Thymus (tissue), 14 donors: ENCODE data around the gene OTUD5. TPM values are rescaled to one million over a fixed set of nuclear protein-coding genes. Genes with fewer than 3 reads are reported as not detected.

ENCODE experiments used
- DNase-seq, 9 donors: peaks; one replicate each; pipeline ENCODE4 v3.0.0-alpha.2; 2013; ENCODE audit warnings: low spot score in 9 of 9, low read depth in 6 of 9, missing footprints in 1 of 9
- H3K27ac ChIP-seq, 2 donors: one replicate each; pipeline ENCODE4 v1.5.1; 2013; ENCODE audit warnings: control low read depth in 1 of 2, low read depth in 1 of 2, low read length in 1 of 2, mild to moderate bottlenecking in 1 of 2, moderate library complexity in 1 of 2
- H3K27me3 ChIP-seq, 2 donors: one replicate each; pipeline ENCODE4 v1.5.1; 2013; ENCODE audit warnings: low read length in 1 of 2; ENCODE audit not compliant: control insufficient read depth in 2 of 2, insufficient read depth in 1 of 2
- H3K36me3 ChIP-seq, 2 donors: one replicate each; pipeline ENCODE4 v1.5.1; 2013; ENCODE audit warnings: low read length in 1 of 2, mild to moderate bottlenecking in 1 of 2, moderate library complexity in 1 of 2; ENCODE audit not compliant: control insufficient read depth in 2 of 2, insufficient read depth in 2 of 2
- H3K4me1 ChIP-seq, 2 donors: one replicate each; pipeline ENCODE4 v1.5.1; 2013; ENCODE audit warnings: low read length in 2 of 2; ENCODE audit not compliant: control insufficient read depth in 2 of 2, insufficient read depth in 2 of 2
- H3K4me3 ChIP-seq, 2 donors: one replicate each; pipeline ENCODE4 v1.5.1; 2013; ENCODE audit warnings: low read length in 2 of 2, control low read depth in 1 of 2, mild to moderate bottlenecking in 1 of 2
- H3K9me3 ChIP-seq, 2 donors: one replicate each; pipeline ENCODE4 v1.5.1; 2013; ENCODE audit warnings: low read length in 1 of 2, mild to moderate bottlenecking in 1 of 2; ENCODE audit not compliant: control insufficient read depth in 2 of 2, insufficient read depth in 1 of 2
- WGBS: extraction: QIAGEN DNeasy Blood & Tissue Kit; methylation state at CpG from one replicate; pipeline ENCODE4 v1.1.7; 2013; 5-methylcytosine and 5-hydroxymethylcytosine counted together
- long read RNA-seq, 10 donors: transcript quantifications; one replicate each; lab custom pipeline, GENCODE V29; 2026
- polyA plus RNA-seq: library from polyadenylated mRNA; stranded (reverse); fragments of 200-250 nt; gene quantifications from one replicate; pipeline ENCODE4 v1.2.3, GENCODE V29; 2013
- total RNA-seq: library from RNA; stranded (reverse); fragments of 120-200 nt; gene quantifications from one replicate; pipeline ENCODE4 v1.2.4, GENCODE V29; 2013
- donor health status: healthy.

Gene OTUD5, protein sequence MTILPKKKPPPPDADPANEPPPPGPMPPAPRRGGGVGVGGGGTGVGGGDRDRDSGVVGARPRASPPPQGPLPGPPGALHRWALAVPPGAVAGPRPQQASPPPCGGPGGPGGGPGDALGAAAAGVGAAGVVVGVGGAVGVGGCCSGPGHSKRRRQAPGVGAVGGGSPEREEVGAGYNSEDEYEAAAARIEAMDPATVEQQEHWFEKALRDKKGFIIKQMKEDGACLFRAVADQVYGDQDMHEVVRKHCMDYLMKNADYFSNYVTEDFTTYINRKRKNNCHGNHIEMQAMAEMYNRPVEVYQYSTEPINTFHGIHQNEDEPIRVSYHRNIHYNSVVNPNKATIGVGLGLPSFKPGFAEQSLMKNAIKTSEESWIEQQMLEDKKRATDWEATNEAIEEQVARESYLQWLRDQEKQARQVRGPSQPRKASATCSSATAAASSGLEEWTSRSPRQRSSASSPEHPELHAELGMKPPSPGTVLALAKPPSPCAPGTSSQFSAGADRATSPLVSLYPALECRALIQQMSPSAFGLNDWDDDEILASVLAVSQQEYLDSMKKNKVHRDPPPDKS
- total RNA-seq: 28.8 TPM
- polyA plus RNA-seq: 62.4 TPM
- long read RNA-seq, donor 1, partial matches to known transcripts: 0 of 1 reads
- long read RNA-seq, donor 1, other reads (novel, unspliced or antisense): 0 of 1 reads
- long read RNA-seq, donor 2, transcript OTUD5-202 (9 exons, 2,692 nt): major isoform, 13 of 21 reads
- long read RNA-seq, donor 2, partial matches to known transcripts: 6 of 21 reads
- long read RNA-seq, donor 2, other reads (novel, unspliced or antisense): 0 of 21 reads
- long read RNA-seq, donor 3, transcript OTUD5-202 (9 exons, 2,692 nt): major isoform, 7 of 13 reads
- long read RNA-seq, donor 3, partial matches to known transcripts: 5 of 13 reads
- long read RNA-seq, donor 3, other reads (novel, unspliced or antisense): 0 of 13 reads
- long read RNA-seq, donor 4, partial matches to known transcripts: 0 of 4 reads
- long read RNA-seq, donor 4, other reads (novel, unspliced or antisense): 0 of 4 reads
- long read RNA-seq, donor 5, transcript OTUD5-202 (9 exons, 2,692 nt): major isoform, 8 of 15 reads
- long read RNA-seq, donor 5, partial matches to known transcripts: 5 of 15 reads
- long read RNA-seq, donor 5, other reads (novel, unspliced or antisense): 0 of 15 reads
- long read RNA-seq, donor 6, partial matches to known transcripts: 11 of 16 reads
- long read RNA-seq, donor 6, other reads (novel, unspliced or antisense): 0 of 16 reads
- long read RNA-seq, donor 7, partial matches to known transcripts: 0 of 3 reads
- long read RNA-seq, donor 7, other reads (novel, unspliced or antisense): 0 of 3 reads
- long read RNA-seq, donor 8, partial matches to known transcripts: 0 of 1 reads
- long read RNA-seq, donor 8, other reads (novel, unspliced or antisense): 0 of 1 reads
- long read RNA-seq, donor 9, partial matches to known transcripts: 0 of 4 reads
- long read RNA-seq, donor 9, other reads (novel, unspliced or antisense): 0 of 4 reads
- long read RNA-seq, donor 10, partial matches to known transcripts: 0 of 3 reads
- long read RNA-seq, donor 10, other reads (novel, unspliced or antisense): 0 of 3 reads

DNA sequence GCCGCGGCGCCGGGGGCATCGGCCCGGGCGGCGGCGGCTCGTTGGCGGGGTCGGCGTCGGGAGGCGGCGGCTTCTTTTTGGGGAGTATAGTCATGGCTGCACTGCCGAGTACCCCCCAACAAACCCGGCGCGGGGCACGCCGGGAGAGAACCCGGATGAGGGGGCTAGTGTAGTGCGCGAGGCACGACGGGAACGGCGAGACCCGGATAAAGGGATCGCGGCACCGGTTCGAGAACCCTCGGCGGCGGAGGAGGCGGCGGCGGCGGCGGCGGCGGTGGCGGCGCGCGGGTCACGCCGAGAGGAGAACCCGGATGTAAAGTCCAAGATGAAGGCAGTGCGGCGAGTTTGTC lies at the start of gene OTUD5:
Gene OTUD5 (minus strand): TSS at position 131 of the 350 bp plus-strand sequence. CDS start 37 bp downstream, at position 94.
- no peaks in the 10 kb centered on the region for H3K27me3 ChIP-seq
- WGBS: under 1% methylated on average over 53 of the region's 53 CpGs
- peak in 4 of 9 donors; percentile 66 to 89 (median 78) for DNase-seq
- peak within 1 kb of the TSS; percentile 67 to 77 for H3K4me3 ChIP-seq
- peaks cover 0 to 7% of the 10 kb centered on the region in 2 donors for H3K9me3 ChIP-seq
- peaks cover 10 to 21% of the 10 kb centered on the region in 2 donors for H3K36me3 ChIP-seq
- peaks cover 3 to 25% of the 10 kb centered on the region in 2 donors for H3K4me1 ChIP-seq
- peak within 1 kb of the TSS; percentile 99 for H3K27ac ChIP-seq

DNA sequence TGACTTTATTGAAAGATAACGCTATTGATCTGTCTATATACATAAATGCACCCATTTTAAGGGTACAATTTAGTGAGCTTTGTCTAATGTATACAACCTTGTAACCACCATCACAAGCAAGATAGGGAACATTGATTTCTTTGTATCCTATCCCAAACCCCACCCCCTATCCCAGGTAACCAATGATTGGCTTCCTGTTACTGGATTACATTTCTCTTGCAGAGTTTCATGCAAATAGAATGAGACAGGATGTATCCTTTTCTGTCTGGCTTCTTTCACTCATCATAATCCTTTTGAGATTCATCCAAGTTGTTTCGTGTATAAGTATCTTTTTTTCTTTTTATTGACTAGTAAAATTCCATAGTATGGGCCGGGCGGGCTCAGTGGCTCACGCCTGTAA lies 46.3 kb upstream of the OTUD5 start:
- 97% methylated on average over 5 of the region's 5 CpGs for WGBS
- no peak for DNase-seq
- Histone ChIP-seq H3K27me3 (no peaks in the 10 kb centered on the region), H3K4me3 (no peak overlapping the region), H3K9me3 (no peaks in the 10 kb centered on the region), H3K4me1 (peaks cover 3 to 8% of the 10 kb centered on the region in 2 donors), H3K36me3 (peaks cover 1 to 4% of the 10 kb centered on the region in 2 donors), H3K27ac (no peak overlapping the region)

DNA sequence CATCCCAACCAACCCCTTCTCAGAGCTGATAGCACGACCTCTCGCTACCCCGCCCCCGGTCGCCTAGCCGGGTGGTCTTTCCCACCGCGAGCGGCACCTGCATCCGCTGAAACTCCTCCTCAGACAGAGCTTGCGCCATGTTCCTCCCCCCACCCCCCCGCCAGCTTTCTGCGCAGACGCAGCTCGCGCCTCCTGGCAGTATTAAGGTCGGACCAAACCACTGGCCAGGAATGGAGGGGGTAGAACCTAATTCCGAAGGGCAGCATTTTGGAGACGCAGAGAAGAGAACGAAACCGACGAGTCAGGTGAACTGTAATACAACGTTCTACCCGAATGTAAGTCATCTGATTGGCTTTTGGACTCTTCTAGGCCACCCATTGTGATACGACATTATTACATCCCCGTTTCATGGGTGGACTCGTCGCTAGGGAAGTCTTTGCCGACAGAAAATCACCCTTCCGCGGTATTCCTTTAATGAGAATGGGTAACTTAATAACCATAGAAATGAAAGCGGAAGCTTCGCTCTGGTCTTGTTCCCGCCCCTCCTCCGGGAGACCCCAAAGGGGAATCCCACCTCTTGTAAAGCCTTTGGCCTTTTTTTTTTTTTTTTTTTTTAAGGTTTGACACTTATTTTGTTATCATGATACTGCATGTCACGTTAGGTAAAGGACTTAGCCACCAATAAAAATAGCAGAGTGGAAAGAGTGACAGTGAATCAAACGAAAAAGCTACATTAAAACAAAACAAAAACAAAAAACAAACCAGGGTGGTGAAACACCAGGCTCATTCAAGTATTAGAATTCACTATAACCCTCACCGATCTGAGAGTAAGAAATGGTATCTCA lies 44.9 kb upstream of the OTUD5 start, which contains the start of gene GRIPAP1:
Gene GRIPAP1 (minus strand): TSS at position 174 of the 845 bp plus-strand sequence. CDS start 35 bp downstream, at position 139.
- H3K4me1 ChIP-seq: peaks cover 3 to 8% of the 10 kb centered on the region in 2 donors
- DNase-seq: peak; percentile 74 to 93 (median 82)
- peak within 1 kb of the TSS; percentile 62 to 76 for H3K4me3 ChIP-seq
- H3K27me3 ChIP-seq: no peaks in the 10 kb centered on the region
- H3K36me3 ChIP-seq: peaks cover 11 to 15% of the 10 kb centered on the region in 2 donors
- peak within 1 kb of the TSS; percentile 89 to 92 for H3K27ac ChIP-seq
- no peaks in the 10 kb centered on the region for H3K9me3 ChIP-seq
- WGBS: under 1% methylated on average over 38 of the region's 38 CpGs

DNA sequence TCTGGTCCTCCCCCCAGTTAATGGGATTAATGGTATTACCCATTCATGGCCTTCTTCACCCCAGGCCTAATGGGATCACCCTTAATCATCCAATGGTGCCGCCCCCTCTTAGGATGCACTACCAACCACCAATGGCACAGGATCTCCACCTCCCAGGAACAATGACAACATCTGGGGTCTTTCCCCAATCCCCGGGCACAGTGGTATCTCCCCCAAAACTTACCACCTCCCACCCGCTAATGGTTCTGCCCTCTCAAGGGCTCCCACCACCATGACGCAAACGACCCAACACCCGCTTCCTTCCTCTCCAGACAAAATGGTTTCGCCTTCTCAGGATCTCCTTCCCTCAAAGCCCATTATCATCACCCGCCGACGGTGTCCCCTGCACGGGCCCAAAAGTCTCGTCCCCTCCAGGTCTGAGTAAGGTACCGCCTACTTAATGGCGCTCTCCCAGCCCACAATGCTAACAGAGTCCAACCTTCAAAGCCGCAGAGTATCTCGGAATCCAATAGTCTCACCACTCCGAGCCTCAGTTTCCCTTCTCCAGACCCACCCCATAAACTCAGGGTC lies 44.2 kb upstream of the OTUD5 start:
- Histone ChIP-seq H3K4me3 (peak overlapping the region; percentile 62 to 76), H3K27me3 (no peaks in the 10 kb centered on the region), H3K27ac (peak overlapping the region; percentile 89 to 92), H3K36me3 (peaks cover 14 to 15% of the 10 kb centered on the region in 2 donors), H3K9me3 (no peaks in the 10 kb centered on the region), H3K4me1 (peaks cover 3 to 8% of the 10 kb centered on the region in 2 donors)
- WGBS: 2% methylated on average over 17 of the region's 17 CpGs
- peak; percentile 7 to 67 (median 13) for DNase-seq

DNA sequence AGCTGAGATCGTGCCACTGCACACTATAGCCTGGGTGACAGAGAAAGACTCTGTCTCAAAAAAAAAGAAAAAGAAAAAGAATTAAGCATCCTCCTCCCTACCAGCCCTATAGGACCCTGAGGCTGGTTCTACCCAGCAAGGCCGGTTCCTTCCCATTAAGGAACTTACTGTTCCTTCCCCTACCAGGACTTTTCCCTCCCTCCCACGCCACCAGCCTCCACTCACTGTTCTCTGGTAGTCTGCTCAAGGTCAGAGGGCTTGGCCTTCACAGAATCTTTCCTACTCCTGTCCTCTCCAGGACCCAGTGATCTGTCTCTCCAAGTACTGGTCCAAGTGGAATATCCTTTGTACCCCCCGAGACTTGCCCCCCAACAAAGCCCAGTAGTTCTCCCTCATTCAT lies 43.2 kb upstream of the OTUD5 start:
- Histone ChIP-seq H3K4me1 (peaks cover 3 to 8% of the 10 kb centered on the region in 2 donors), H3K27ac (no peak overlapping the region), H3K27me3 (no peaks in the 10 kb centered on the region), H3K36me3 (peaks cover 15 to 20% of the 10 kb centered on the region in 2 donors), H3K9me3 (no peaks in the 10 kb centered on the region), H3K4me3 (no peak overlapping the region)
- WGBS: 94% methylated on average over 4 of the region's 4 CpGs
- no peak for DNase-seq

DNA sequence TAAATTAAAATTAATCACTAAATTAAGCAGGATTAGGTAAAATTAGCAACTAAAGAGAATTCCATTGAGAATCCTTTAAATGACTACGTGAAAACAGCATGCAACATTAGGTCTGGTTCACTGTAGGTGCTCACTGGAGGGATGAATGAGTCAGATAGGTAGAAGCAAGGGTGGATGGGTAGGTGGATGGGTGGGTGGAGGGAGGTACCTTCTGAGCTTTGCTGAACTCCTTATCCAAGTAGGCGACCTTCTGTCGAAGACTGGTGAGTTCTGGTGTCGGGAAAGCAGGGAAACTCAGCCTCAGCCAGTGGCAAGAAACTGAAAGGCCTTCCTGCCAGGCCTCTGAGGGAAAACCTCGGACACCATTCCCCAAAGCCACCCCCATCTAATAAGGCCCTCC lies 41.6 kb upstream of the OTUD5 start:
- Histone ChIP-seq H3K27me3 (no peaks in the 10 kb centered on the region), H3K4me1 (peaks cover 3 to 8% of the 10 kb centered on the region in 2 donors), H3K4me3 (no peak overlapping the region), H3K36me3 (peaks cover 18 to 20% of the 10 kb centered on the region in 2 donors), H3K27ac (no peak overlapping the region), H3K9me3 (no peaks in the 10 kb centered on the region)
- no peak for DNase-seq
- 98% methylated on average over 5 of the region's 5 CpGs for WGBS

DNA sequence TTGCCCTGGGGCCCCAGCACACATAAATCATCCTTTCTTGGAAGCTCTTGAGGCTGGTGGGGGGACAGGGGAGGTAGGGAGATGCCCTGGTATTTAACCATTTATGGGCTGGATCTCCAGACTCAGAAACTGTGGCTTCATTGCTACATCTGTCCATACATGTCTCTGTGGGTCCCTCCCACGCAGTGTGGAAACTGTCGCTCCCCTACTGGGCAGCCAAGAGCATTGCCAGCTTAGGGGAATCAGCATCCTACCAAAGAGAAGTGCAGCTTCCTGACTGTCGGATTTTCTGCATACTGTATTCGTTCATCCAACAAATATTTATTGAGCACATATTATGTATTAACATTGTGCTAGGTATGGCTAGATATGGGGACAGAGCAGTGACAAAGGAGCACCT lies 41.0 kb upstream of the OTUD5 start:
- H3K27ac ChIP-seq: no peak overlapping the region
- H3K27me3 ChIP-seq: no peaks in the 10 kb centered on the region
- no peaks in the 10 kb centered on the region for H3K9me3 ChIP-seq
- DNase-seq: no peak
- peaks cover 23% of the 10 kb centered on the region in 2 donors for H3K36me3 ChIP-seq
- 97% methylated on average over 4 of the region's 4 CpGs for WGBS
- H3K4me3 ChIP-seq: no peak overlapping the region
- peaks cover 3 to 8% of the 10 kb centered on the region in 2 donors for H3K4me1 ChIP-seq
